ENCODE measurements around the gene EMILIN3.
A peak's percentile ranks its signal among the peaks of the same experiment; 100 is the strongest.

The EMILIN3 gene

DNA sequence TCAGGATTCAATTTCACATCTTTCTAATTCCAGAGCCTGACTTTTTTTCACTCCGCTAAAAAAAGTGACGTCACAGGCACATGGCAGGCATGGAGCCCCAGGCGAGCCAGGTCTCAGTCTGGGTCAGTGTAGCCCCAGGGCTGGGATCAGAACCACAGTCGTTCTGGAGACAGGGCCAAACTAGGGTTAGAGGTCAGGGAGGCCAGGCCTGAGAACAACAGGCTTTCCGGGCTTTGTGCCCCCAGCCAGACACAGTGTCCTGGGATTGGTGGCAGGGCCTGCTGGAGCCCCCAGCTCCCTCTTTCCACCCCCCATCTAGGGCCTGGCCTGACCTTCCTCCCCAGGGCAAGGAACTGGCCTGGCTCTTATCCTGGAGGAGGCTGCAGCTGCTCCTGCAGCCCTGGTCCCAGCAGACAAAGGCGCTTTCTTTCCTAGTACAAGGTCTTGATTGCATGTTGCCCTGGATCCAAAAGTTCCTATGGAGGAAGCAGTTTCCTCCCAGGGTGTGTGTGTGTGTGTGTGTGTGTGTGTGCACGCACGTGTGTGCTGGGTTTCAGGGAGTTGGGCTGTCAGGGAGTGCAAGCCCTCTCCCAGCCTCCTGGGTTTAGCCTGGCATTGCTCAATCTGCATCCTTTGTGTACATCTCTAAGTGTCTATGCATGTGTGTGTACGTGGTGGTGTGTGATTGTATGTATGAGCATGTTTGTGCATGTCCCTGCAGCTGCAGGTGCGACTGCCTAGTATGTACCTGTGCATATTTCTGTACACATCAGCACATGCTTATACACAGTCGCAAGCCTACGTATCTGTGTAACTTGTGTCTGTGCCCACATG is 26.5 kb upstream of the EMILIN3 start:
- DNase-seq, result no peak

DNA sequence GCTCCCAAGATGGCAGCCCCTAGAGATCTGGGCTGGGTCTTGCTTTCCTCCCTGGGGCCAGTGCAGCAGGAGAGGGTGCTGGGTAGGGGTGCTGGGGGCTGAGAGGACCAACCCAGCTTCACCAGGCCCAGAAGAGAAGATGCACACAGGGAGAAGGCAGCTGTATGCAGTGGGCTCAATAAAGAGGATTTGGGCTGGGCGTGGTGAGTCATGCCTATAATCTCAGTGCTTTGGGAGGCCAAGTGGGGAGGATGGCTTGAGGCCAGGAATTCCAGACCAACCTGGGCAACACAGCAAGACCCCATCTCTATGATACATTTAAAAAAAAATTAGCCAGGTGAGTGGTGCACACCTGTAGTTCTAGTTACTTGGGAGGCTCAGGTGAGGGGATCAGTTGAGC is 25.7 kb upstream of the EMILIN3 start:
- DNase-seq, result no peak

DNA sequence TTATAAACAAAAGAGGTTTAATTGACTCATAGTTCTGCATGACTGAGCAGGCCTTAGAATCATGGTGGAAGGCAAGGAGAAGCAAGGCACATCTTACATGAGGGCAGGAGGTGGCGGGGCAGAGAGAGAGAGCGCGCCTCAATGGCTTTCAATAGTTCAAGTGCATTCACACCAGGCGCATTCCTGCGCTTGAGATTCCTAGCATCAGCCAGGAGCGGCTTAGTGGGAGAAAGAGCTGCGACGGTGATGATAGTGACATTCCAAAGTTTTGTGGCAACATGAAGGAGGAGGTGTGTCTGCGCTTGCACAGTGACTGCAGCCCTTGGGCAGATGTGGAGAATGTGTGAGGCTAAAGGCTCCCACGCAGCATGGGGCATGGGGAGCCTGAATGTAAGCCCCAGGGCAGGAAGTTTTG is 25.0 kb upstream of the EMILIN3 start:
- no peak for DNase-seq

DNA sequence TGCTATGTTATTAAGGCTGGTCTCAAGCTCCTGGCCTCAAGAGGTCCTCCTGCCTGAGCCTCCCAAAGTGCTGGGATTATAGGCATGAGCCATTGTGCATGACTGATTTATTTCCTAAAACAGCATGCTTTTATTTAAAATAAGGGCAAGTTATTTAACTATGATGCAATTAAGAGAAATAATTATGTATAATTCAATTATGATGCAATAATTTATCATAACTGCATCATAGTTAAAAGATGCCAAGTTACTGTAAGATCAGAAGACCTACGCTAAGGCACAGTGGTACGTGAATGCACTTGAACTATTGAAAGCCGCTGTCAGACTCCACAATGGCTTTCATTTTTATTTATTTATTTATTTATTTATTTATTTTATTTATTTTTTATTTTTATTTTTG is 24.3 kb upstream of the EMILIN3 start:
- DNase-seq, result no peak

DNA sequence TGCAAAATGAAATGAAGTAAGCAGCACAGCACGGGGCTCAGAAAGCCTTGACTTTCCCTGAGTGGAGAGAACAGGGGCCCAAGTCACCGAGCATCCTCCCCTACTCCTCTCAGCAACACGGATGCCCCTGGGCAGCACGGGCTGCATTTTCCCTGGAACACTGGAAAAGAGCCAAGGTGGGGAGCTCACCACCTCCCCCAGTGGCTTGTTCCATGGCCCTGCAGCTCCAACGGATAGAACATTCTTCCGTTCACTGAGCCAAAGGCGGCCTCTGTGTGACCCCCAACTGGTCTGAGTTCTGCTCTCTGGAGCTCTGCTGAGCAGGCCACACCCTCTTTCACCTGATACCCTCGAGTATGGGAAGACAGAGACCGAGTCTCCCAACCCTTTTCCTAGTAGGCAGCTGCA is 20.8 kb upstream of the EMILIN3 start:
- DNase-seq, result no peak

DNA sequence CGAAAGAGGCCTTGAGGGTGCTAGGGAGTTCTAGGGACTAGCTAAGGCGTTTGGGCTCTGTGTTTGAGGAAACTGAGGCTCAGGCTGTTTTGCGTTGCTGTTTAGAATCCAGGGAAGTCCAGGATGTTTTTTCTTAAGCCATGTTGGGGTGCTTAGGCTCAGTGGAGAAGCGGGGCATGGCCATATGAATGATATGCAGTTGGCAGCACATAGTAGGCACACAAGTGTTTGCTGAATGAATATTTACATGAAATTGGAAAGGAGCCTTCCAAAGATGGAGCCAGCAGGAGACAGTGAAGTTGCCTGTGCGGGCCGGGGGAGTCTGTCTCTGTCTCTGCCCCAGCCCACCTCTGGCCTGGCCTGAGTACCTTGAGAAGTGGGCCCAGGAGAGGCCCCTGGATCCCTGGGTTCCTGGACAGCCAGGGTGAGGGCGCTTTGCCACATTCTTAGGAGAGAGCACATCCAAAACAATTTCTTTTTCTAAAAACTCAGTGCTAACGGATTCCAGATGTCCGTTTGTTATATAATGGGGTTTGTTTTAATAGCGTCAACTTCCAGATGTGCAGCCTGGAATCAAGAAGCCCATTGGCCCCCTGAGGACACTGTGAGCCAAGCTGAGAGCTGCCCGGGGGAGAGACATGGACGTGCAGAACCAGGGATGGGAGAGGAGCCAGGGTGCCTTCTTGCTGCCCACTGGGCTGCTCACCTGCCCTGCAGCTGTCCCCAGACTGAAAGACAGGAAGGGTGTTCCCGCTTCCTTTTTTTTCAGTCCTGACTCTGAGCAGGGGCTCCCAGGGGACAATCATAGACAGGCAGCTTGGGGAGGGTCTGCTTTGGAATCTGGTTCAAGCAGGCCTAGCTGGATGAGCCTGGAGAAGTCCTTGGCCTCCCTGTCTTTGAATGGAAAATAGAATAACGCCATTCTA is 20.1 kb upstream of the EMILIN3 start:
- DNase-seq, result no peak

DNA sequence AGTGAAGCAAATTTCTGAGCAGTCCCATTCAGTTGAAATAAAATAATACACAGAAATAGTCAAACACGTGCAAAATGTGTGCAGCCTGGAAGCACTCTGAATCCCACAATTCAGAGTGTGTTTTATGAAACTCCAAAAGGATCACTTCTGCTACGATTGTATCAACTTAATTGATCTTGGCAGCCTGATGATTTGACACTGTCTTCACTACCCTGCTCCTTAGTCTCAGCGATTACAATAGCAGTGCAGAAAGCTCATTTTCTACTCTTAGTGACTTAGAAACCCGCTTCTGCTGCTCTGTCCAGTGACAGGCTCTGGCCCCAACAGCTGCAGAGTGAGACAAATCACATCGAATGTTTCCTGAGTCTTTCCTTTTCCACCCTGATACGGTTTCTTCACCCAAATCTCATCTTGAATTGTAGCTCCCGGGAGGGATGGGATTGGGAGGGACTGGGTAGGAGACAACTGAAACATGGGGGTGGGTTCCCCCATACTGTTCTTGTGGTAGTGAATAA is 16.2 kb upstream of the EMILIN3 start:
- DNase-seq, result no peak

DNA sequence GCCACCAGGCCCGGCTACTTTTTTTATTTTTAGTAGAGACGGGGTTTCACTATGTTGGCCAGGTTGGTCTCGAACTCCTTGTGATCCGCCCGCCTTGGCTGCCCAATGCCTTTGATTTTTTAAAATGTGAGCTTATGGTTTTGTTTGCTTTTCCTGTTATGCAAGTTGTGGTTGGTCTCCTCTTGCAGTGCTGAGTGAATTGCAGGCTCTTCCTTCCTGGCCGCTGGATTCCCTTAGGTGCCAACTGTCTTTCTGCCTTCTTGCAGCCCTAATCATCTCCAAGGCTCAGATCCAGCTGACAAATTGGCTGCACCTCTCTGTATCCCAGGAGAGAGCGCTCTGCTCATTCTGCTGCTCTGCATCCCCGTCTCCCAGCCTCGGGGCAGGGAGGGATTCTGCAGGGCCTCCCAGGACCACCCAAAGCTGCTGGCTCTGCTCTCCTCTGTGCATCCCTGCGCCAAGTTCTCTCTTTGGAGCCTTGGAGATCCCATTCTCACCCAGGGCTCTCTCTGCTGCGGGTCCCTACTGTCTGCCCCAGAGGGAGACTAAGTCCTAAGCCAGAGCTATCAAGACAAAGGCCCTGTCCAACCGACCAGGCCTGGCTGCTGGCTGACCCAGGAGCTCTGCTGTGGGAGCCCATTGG is 14.1 kb upstream of the EMILIN3 start:
- no peak for DNase-seq

DNA sequence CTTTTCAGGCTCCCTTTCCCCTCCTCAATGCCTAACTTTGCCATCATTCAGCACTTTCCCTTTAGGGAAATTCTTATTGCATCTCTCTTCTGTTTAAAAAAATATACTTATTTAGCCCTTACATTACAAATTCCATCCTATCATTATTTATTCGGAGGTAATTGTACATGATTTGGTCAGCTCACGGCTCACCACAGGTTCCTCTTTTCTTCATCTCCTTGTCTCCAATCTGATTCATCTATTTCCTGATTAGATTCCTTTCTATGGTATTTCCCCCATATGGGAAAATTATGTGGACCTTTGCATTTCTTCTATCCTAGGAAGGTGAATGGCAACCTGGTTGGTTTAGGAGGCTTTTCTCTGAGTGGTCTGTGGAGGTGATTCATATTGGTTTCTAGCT is 12.9 kb upstream of the EMILIN3 start:
- DNase-seq, result no peak

DNA sequence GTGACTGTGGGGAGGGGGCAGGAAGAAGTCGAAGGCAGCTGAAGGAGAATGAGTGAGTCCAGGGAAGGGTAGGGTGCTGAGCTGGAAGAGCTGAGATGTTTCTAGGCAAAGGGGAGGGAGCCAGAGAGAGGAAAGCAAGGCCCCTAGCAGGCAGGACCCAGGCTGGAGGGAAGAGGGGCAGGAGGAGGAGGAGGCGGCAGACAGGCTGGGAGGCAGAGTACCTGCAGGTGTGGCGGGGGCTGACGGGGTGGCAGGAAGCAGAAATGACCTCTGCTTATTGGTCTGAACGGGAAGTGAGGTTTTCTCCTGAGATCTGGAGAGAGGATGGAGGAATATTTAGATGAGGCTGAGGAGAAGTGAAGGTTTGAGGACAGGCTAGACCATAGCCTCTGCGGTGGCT is 10.7 kb upstream of the EMILIN3 start:
- no peak for DNase-seq

DNA sequence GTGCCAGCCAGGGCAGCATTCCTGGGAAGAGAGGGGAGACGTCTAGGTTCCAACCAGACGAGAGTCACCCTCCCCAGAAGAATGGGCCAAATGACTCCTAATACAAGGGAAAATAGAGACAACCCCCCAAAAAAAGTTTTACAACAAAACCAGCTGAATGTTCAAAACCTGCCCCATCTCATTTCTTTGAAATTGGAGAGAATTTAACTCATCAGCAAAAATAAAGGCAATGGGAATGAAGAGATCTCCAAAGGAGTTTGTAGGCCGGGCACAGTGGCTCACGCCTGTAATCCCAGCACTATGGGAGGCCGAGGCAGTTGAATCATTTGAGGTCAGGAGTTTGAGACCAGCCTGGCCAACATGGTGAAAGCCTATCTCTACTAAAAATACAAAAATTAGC is 9.7 kb upstream of the EMILIN3 start:
- no peak for DNase-seq

DNA sequence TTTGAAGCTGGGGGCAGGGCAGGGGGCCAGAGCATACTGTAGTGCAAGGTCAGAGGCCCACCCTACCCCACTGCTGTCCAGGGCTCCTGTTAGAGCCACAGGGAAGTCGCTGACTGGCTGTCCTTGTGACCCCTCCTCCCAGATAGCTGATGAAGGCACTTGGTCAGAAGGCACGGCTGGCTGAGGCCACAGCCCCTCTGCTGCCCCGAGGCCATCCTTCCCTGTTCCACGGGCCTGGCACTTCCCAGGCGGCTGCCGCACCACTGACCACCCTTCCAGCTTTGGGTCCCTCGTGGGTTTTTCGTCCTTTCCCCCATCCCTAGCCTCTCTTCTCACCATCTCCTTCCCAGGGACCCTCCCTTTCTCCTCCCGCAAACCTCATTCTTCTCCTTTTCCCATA is 9.2 kb upstream of the EMILIN3 start:
- DNase-seq, result no peak

DNA sequence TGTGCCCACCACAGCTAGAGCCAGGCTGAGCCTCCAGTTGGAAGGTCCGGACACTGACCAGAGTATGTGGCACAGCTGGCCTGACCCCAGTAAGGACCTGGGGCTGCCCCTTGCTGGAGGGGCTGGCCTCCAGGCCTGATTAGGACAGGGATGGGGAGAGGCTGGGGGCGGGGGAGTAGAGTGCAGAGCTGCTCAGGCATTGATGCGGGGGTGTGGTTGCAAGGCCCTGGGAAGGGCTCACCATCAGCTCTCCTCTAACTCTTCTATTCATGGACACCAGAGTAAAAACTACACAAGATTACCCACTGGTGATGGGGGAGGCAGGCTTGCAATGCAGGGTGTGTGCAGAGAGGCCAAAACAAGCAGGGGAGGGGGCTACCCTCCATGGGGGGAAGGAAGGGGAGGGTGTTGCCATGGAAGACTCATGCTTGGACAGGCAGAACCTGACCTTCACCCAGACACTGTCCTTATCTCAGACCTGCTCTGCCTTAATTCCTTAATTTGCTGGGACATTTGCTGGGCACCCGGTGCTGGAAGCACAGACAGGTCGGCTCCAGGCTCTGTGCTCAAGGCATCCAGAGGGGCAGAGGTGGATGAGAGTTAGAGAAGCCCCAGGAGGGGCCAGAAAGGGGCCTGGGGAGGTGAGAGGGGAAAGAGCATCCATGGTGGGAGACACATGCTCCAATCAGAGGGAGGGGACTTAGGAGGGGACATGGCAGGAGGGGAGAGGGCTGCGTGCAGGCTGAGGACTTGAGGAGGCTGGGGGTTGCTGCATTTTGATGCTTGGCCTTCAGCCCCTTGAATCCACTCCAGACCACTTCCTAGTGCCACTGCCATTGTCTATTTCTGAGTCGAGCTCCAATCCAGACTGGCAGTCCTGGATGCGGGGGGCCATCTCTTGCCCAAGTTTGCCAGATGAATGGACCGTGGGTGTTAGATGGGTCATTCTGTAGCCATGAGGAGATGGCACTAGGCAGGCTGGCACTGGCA is 7.6 kb upstream of the EMILIN3 start:
- DNase-seq, result no peak

DNA sequence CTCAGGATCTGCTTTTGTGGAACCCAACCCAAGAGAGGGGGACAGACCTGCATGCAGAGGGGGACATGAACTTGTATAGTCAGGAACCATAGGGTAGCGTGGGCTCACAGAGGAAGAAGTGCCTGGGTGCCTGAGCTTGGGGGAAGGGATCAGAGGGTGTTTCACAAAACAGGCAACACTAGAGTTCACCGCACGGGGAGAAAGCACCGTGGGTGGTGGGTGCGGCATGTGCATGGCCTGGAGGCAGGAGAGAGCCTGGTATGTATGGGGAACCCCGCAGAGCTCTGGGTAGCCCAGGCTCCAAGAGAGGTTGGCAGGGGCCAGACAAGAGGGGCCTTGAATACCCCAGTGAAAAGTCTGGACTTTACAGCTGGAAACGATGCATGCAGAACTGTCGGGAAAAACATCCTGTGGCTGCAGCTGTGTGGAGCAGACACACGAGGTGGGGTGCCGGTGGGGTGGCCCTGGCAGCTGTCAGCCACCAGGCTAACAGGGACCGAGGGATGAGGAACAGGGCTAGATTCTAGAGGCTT is 6.7 kb upstream of the EMILIN3 start:
- DNase-seq, result no peak

DNA sequence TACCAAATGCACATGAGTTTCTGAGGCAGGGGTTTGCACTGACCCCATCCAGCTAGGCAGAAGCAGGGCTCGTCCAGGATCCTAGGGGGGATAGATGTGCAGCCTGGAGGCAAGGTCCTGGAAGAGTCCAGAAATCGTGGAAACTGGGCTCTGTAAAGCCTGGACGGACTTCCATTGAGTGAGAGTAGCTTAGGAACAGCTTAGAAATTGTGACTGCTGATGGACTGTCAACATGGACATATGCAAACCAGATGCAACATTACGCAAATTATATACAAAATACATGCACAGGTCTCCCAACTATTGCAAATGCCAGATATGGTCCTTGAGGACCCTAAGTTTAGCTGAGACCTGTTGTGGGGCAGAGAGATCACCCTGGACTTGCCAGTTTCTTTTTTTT is 4.8 kb upstream of the EMILIN3 start:
- no peak for DNase-seq

DNA sequence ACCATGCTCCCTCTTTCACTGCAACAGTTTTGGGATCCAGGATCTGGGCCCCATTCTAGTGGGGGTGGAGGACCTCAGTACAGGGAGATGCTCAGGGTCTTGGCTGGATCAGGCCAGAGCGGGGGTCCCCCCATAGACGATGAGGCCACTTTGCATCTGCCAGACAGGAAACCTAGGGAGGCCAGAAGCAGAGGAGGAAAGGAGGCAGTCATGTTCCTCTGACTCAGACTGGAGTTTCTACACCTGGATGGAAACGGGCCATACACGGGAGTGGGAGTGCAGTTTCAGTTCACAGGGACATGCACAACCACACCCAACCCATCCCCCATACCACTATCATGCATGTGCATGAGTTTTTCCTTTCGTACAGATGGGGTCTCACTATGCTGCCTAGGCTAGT is 3.6 kb upstream of the EMILIN3 start:
- no peak for DNase-seq

DNA sequence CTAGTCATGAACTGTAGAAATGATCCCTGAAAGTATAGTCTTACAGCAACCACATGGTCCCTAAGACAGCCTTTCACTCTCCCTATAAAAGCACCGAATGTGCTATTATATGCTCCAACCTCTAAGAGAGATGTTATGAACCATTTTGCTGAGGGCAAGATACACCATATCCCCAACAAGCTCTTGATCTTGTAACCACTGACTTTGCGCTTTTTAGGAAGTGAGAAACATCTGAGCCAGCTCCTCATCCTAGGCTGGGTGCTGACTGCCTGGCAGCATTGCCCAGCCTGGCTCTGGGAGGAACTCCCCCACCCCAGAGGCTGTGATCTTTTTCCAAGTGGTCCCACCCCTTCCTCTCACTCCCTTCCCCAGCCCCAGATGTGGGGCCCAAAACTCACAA is 3.1 kb upstream of the EMILIN3 start:
- no peak for DNase-seq

DNA sequence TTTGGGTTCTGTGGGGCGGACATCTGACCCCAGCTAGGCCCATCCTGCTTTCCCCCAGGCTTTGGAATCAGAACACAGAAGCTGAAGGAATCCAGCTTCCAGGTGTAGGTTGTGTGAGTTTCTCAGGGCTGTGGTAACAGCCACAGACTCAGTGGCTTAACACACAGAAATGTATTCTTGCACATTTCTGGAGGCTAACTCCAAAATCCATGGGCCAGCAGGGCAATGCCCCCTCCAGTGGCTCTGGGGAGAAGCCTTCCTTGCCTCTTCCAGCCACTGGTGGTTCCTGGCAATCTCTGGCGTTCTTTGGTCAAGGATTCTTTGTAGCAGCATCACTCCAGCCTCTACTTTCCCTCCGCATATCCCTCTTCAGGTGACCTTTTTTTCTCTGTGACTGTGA is 1.3 kb upstream of the EMILIN3 start:
- no peak for DNase-seq

DNA sequence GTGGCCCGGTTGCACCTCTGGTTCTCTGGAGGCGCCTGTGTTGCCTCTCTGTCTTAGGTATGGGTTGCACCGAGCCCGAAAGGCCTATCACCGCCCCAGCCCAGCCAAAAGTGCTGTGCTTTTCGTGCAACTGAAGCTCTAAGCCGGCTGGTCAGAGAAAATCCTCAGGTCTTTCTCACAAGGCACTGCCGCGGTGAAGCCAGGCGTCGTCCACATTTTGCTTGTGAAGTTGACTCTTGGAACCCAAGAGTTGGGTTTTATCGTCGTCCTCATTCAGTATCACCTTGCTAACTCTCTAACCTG is 726 bp upstream of the EMILIN3 start:
- no peak for DNase-seq

DNA sequence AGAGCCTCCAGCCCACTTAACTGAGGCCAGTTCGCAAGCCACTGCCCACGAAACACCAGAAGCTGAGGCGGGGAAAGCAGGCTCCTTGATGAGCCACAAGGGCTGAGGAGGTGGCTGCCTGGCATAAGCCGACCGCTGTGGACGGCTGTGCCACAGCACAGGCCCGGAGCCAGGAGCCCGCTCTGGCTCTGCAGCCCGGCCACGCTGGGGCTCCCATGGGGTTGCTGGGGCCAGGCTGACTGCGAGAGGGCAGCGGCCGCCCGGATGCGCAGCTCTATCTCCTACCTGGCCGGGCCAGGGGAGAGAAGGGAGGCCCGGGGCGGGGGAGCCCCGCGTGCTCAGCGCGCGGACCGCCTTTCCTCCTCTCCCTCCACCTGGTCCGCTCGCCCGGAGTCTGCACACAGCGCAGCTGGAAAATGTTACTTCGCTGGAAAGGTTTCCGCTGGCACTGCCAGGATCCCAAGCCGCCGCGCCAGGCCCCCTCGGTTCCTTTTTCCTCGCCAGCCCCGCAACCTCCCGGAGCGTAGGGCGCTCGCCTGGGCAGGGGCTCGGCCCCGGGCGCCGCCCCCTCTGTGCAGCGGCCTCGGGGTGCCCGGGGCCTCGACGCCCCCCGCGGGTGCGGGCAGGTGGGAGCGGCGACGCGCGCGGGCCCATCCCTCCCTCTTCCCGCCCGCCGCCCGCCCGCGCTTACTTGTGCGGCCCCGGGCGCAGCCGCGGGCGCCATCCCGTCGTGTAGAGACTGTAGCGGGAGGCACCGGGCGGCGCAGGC is 657 bp downstream of the EMILIN3 start:
- peak; percentile 76 for DNase-seq
